SK-N-MC (cell line): ENCODE data around the gene ABAT.

ENCODE experiments used
- EZH2 ChIP-seq: fragments of 200-600 bp; sonication (generic); IDR thresholded peaks from one replicate; pipeline ENCODE4 v1.6.1; 2017; ENCODE audit warnings: antibody characterized with exemption
- FOXP2 ChIP-seq: optimal IDR thresholded peaks from 2 replicates; pipeline ENCODE3; 2011; ENCODE audit warnings: mild to moderate bottlenecking, moderate library complexity; ENCODE audit not compliant: insufficient read depth; ENCODE audit errors: extremely low read length, control extremely low read depth
- POLR2AphosphoS5 ChIP-seq: IDR thresholded peaks from 2 replicates; pipeline ENCODE4 v1.6.1; 2012; ENCODE audit warnings: mild to moderate bottlenecking, low read depth, low read length, borderline replicate concordance

DNA sequence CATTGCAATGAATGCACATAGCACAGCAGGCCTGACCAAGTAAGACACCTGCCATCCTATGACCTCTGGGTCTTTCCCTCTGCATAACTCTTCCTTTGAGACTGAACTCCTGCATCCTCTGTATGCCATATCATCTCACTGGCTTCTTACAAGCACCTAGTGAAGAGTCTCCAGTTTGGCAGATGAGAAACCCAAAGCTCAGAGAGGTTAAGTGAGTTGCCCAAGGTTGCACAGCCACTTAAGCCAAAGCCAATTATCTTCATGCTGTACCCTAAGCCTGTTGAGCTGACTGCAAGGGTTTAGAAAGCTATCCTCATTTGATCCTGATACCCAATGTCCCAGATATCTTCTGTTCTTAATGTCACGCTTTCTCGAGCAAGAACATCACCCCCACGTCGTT, 87.8 kb downstream of the ABAT start:
- TF ChIP-seq POLR2AphosphoS5 (no peak), EZH2 (no peak), FOXP2 (no peak)
